Activated CD8-positive, alpha-beta memory T cell treated with anti-CD3 and anti-CD28 coated beads for 48 hours (primary cell): ENCODE results near the gene ANKRD40CL.

ENCODE experiments used
- DNase-seq, 3 experiments: peaks; one replicate each; pipeline ENCODE4 v3.0.0-alpha.2; 2020; ENCODE audit warnings: low read depth in 2 of 3, low spot score in 2 of 3

The ANKRD40CL gene

GRCh38 chr17:50790618-50791017 lies 23.3 kb upstream of the ANKRD40CL start:
- no peak for DNase-seq

- DNase-seq, result no peak
Measured at GRCh38 chr17:50787106-50787505, 19.8 kb upstream of the ANKRD40CL start.

GRCh38 chr17:50785946-50786570 lies 18.7 kb upstream of the ANKRD40CL start:
- DNase-seq, result no peak

GRCh38 chr17:50785126-50785525 lies 17.8 kb upstream of the ANKRD40CL start:
- DNase-seq, result no peak

- DNase-seq, result no peak
Measured at GRCh38 chr17:50783905-50784304, 16.6 kb upstream of the ANKRD40CL start.

- peak; percentile 59 to 69 (median 67) for DNase-seq
Measured at GRCh38 chr17:50783193-50783660, 15.9 kb upstream of the ANKRD40CL start.

- no peak for DNase-seq
Measured at GRCh38 chr17:50781167-50781566, 13.8 kb upstream of the ANKRD40CL start.

GRCh38 chr17:50779747-50780353 lies 12.5 kb upstream of the ANKRD40CL start:
- no peak for DNase-seq

- no peak for DNase-seq
Measured at GRCh38 chr17:50778988-50779387, 11.7 kb upstream of the ANKRD40CL start.

- DNase-seq, result no peak
Measured at GRCh38 chr17:50778471-50778870, 11.2 kb upstream of the ANKRD40CL start.

GRCh38 chr17:50775926-50776325 lies 8.6 kb upstream of the ANKRD40CL start:
- no peak for DNase-seq

- no peak for DNase-seq
Measured at GRCh38 chr17:50774225-50774803, 7.0 kb upstream of the ANKRD40CL start.

- DNase-seq, result no peak
Measured at GRCh38 chr17:50771991-50772785, 4.9 kb upstream of the ANKRD40CL start.

GRCh38 chr17:50770346-50770745 lies 3.0 kb upstream of the ANKRD40CL start:
- no peak for DNase-seq

- no peak for DNase-seq
Measured at GRCh38 chr17:50769884-50770283, 2.6 kb upstream of the ANKRD40CL start.

GRCh38 chr17:50768346-50768761 lies 1.0 kb upstream of the ANKRD40CL start:
- DNase-seq, result no peak

- no peak for DNase-seq
Measured at GRCh38 chr17:50767030-50767429, 288 bp downstream of the ANKRD40CL start.

GRCh38 chr17:50766222-50767023 lies 895 bp downstream of the ANKRD40CL start:
- DNase-seq, result no peak

- DNase-seq, result no peak
Measured at GRCh38 chr17:50765454-50766221, 1.7 kb downstream of the ANKRD40CL start.

- no peak for DNase-seq
Measured at GRCh38 chr17:50764734-50765149, 2.6 kb downstream of the ANKRD40CL start.
